GM18519 (cell line): ENCODE measurements around the gene SMU1.
"Not testable (repeated sequence)": the region's sequence is repeated elsewhere in the genome, so short reads cannot be mapped to it uniquely, and the experiment has no call there.

Experiments used
- ATAC-seq: cut with Tn5 transposase; IDR thresholded peaks from one replicate; pipeline ENCODE4 v1.9.1; 2021; ENCODE audit warnings: mild to moderate bottlenecking, moderate library complexity; ENCODE audit not compliant: unreplicated experiment, low FRiP score

Gene SMU1

DNA sequence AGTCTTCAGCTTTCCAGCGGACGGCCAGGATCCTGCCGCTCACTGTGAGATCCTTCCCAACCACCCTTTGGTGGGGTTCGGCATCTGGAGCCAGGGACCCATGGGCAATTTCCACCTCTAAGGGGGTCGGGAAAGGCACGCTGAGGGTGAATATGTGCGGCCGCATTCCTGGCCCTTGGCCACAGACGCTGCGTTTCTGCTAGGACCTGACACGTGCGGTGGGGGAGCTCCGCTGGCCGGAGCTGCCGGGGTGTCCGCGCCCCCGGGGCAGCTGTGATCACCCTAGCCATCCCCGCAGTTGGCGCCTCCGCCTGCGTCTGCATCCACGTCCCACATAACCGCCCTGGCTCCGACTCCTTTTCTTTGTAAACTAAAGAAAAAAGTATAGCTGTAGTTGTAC is 56.7 kb downstream of the SMU1 start:
- ATAC-seq = no peak

DNA sequence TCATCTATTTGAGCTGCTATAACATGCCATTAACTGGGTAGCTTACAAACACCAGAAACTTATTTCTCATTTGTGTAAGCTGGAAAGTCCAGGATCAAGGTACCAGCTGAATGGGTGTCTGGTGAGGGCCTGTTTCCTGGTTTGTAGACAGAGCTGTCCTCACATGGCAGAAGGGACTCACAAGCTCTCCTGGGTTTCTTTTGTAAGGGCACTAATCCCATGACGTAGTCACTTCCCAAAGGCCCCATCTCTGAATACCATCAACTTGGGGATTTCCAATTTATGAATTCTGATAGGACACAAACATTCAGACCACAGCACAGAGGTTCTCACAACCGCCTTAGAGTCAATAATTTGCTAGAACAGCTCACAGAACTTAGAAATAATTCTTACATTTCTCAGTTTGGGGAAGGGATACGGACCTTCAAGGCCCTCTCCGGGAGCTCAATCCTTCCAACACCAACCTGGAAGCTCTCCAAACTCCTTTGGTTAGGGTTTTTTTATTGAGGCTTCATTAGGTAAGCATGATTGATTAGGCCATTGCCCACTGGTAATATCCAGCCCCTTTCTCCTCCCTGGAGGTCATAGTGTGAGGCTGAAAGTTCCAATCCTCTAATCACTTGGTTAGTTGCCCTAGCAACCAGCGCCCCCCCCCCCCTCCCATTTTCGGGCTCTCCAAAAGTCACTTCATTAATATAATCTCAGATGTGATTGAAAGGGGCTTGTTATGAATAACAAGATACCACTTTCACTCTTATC is 59.0 kb downstream of the SMU1 start:
- no peak for ATAC-seq

DNA sequence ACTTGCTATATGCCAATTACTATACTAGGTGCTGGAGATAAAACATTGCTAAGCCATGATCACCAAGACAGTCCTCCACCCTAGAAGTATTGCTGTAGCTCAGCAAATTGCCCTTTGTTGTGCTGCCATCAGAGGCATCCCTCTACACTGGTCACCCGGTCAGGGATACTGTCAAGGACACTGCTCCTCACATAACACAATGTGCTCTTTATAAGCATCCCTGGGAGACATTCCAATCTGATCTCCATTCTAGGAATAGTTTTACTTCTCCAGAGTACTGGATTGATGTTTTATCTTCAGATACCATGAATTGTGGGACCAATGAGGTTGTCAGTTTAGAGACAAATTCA is 61.8 kb downstream of the SMU1 start:
- ATAC-seq = no peak

DNA sequence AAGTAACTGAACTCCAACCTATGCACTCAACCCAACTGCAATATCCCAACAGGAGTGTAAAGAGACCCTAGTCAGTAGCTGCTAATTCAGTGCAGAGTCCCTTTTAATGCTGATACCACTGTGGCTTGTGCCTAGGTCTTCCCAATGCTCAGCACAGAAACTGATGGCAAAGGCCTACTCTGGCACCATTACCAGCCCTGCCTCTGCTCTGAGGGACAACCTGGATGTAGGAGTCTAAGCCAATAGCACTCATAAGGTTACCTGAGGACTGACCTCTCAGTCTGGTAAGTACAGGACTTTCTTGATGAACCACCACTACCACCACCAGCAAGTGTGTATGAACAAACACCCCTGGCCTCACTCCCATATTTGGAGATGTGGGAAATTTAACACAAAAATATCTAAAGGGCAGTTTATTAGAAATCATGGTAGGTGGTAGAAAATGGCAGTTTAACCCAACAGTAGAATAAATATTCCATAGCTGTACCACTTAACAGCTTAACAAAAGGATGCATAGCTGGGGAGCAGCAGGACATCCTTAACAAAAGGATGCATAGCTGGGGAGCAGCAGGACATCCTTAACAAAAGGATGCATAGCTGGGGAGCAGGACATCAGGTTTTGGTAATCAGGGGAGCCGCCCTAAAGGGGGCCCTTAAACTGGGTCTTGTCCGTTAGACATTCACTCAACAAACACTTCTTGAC is 62.4 kb downstream of the SMU1 start:
- ATAC-seq = no peak

DNA sequence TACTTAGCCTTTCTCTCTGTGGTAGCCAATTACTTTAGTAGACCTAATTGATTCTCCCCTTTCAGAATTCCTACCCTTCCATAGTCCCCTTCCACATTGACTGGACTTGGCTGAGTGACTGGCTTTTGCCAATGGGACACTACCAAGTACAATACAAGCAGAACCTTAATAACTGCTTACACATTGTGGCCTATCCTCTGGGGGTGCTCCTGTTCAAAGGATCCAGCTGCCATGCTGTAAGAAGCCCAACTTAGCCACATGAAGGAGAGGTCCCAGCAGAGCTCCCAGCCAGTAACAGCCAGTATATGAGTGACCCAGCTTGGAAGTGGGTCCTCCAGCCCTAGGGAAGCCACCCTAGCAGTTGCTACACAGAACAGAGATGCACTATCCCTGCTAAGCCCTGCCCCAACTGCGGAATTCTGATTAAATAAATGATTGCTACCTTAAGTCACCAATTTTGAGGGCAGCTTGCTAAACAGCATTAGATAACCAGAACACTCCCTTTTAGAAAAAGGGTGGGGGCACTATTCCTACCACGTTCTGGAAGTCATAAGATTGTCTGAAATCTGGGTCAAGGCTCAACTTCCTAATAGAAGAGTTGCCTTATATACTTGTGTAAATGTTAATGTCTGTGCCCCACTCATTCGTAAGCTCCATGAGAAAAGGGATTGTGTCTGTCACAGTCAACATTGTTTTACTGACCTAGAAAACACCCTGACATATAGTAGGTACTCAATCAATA is 64.0 kb downstream of the SMU1 start:
- no peak for ATAC-seq

DNA sequence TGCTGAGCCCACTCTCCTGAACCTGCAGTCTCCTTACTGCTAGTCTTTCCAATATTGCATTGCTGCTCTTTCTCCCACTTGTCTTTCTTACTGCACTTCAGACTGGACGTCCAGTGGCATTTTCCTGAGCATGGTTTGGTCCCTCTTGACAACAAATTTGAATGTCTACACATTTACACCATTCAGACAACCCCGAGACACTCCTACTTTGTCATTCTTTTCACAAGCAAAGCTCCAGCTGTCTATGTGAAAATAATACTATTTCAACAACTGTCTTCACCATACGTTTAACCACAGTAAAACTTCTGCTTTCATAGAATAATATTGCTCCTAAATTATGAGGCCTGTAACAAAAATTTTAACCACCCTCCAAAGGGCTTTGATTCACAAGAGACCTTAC is 64.6 kb downstream of the SMU1 start:
- ATAC-seq = no peak

DNA sequence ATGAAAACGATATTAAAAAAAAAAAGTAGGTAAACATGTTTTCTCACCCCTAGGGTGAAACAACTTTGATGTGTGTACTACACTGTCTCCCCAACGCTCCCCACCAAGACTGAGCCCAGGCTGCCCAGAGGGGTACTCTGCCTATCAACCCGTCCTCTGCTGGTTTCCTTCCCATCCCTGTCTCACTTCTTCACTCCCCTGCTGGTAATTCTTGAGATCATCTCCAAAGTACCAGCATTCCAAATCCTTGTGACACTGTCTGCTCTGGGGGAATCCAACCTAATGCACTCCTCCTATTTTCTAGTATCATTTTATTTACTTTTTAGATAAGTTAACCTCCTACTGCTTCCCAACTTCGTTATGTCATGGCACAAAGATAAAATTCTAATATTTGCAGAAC is 68.7 kb downstream of the SMU1 start:
- ATAC-seq = no peak

DNA sequence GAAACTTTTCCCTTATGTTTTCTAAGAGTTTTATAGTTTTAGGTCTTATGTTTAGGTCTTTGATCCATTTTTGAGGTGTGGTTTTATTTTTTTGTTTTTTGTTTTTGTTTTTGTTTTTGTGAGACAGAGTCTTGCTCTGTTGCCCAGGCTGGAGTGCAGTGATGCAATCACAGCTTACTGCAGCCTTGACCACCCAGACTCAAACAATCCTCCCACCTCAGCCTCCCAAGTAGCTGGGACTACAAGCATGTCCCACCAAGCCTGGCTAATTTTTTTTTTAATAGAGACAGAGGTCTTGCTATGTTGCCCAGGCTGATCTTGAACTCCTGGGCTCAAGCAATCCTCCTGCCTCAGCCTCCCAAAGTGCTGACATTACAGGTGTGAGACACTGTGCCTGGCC is 71.1 kb downstream of the SMU1 start:
- ATAC-seq = not testable (repeated sequence)

DNA sequence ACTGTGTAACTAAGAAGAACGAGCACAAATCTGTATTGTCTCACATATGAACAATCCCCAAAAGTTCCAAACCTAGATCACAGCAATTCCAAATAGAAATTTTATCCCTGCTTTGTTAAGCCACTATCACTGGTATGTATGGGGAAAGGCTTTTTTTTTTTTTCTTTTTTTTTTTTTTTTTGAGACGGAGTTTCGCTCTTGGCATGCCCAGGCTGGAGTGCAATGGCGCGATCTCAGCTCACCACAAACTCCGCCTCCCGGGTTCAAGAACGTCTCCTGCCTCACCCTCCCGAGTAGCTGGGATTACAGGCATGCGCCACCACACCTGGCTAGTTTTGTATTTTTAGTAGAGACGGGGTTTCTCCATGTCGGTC is 75.8 kb downstream of the SMU1 start:
- ATAC-seq = not testable (repeated sequence)

DNA sequence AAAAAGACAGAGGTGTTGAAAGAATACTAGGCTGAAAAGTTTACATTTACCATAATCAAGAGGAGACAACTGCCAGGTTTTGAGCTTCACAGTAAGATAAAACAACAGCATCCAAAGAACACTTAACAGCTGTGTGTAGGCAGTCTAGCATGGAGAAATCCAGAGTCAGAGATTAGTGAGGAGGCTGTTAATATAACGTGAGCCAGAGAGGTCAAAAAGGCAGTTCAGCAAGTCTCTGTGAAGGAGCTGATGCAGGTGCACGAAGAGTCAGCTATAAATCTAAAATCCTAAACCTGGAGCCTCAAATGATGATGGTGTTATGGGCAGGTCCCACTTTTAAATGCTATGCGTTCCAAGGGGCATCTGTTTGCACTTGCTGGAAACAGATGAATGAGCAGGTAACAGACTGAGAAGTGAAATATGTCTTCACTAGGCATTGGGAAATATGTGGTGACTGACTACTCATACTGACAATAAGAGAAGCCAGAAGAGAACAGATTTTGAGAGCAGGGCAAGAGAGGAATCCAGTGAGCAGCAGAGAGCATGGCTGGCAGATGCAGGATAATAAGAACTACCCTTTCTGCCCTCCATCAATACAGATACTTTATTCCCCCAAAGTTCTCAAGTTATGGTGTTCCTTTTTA is 83.8 kb downstream of the SMU1 start:
- no peak for ATAC-seq

DNA sequence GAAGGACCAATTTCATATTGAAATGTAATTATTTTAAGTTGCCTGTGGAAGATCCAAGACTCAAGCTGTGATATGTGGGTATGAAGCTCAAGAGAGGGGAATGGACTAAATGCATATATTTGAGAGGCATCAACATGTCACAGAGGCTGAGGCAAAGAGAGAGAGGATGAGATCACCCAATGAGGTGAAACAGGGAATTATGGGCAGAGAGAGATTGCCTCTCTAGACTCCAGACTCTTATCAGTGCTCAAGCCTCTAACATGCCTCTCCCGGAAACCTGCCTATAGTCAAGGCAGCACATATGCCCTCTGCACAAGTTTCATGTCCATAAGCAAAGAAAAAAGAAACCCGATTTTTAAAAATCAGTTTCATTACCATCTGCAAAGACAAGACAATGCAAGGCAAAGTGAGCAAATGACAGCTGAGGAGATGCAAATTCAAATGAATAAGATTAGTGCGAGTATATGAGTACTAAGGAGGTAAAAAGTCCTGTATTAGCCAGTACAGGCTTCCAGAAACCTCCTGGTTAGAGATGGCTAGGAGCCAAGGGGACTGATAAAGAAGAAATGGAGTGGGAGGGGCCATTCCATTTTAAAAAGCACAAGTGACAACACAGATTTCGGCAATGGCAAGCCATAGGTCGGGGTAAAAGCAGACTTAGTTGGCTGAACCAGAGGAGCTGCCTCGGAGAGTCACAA is 84.4 kb downstream of the SMU1 start:
- no peak for ATAC-seq
